Activated CD4-positive, CD25-positive, alpha-beta regulatory T cell treated with anti-CD3 and anti-CD28 coated beads, Interleukin-2, amount 50 U/mL, for 16 hours (primary cell): ENCODE results near the gene UNC5C.

Experiments used
- DNase-seq: peaks from one replicate; pipeline ENCODE4 v3.0.0-alpha.2; 2020; ENCODE audit warnings: low read depth, low spot score

Gene UNC5C

GRCh38 chr4:95402299-95402698, 146.5 kb downstream of the UNC5C start:
- DNase-seq = no peak

GRCh38 chr4:95398217-95398616, 150.6 kb downstream of the UNC5C start:
- DNase-seq = no peak

- DNase-seq = no peak
Observed at GRCh38 chr4:95394752-95395306, 153.9 kb downstream of the UNC5C start.

GRCh38 chr4:95393821-95394220, 155.0 kb downstream of the UNC5C start:
- DNase-seq = no peak

GRCh38 chr4:95388911-95389310, 159.9 kb downstream of the UNC5C start:
- no peak for DNase-seq

- no peak for DNase-seq
Observed at GRCh38 chr4:95387719-95388118, 161.1 kb downstream of the UNC5C start.

DNA sequence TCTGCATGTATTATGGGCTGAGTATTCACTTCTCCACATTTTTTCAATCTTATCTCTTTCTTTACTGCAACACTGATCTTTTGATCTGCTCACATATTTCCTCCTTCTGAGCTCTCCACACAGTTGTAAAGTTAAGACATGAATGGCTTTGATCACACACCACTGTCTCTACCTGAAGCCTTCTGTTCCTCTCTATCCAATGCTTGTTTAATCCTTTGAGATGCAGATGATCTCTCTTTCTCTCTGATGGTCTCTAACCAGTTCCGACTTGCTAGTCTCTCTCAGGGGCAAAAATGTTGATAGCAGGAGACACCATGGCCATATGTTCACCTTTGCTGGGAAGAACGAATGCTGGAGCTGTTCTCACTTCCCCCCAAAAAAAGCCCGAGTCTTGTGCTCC, 162.4 kb downstream of the UNC5C start:
- DNase-seq = no peak

DNA sequence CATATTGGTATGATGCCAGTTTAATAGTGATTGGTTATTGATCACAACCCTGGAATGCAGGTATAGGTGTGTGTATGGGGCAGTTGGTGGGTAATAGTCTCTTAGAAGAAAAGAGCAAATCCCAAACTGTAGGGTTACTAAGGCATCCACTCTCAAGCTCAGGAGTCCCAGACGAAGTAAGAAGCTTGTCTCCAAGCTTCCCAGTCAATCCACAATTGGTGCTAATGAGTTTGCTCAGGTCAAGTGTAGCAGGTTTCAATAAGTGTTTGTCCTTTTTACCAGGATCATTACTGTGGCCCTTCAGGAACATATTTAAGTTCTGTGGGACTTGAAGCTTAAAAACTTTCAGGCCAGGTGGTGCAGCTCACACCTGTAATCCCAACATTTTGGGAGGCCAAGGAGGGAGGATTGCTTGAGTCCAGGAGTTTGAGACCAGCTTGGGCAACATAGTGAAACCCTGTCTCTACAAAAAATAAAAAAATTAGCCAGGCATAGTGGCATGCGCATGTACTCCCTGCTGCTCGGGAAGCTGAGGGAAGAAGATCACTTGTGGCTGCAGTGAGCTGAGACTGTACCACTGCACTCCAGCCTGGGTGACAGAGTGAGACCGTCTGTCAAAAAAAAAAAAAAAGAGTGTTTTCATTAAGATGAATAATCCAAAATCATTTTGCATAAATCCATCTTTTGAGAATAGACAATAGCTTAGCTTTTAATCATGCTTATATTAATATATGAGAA, 166.8 kb downstream of the UNC5C start:
- DNase-seq = no peak

GRCh38 chr4:95379633-95380032, 169.1 kb downstream of the UNC5C start:
- DNase-seq = no peak

DNA sequence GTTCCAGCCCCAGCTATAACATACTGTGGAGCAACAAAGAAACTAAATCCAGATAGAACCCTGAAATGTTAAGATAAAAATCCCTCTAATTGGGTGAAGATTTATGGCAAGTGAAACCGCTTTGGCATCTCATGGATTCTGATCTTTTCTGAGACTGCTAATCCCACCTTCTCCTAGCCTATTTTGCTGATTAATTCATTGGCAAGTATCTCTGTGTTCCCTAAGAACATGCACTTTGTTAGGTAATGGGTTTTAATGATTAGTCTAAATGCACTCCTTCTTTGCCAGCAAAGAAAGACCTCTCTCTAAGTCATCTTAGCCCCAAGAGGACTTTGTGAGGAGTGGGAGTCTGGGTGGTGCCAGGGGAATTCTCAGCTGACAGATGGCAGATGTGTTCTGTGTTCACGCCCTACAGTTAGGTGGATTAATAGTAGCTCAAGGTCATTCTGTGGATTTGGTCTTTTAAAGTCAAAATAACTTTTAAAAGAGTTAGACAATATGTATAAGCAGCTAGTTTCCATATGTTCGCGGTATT, 171.3 kb downstream of the UNC5C start:
- no peak for DNase-seq

DNA sequence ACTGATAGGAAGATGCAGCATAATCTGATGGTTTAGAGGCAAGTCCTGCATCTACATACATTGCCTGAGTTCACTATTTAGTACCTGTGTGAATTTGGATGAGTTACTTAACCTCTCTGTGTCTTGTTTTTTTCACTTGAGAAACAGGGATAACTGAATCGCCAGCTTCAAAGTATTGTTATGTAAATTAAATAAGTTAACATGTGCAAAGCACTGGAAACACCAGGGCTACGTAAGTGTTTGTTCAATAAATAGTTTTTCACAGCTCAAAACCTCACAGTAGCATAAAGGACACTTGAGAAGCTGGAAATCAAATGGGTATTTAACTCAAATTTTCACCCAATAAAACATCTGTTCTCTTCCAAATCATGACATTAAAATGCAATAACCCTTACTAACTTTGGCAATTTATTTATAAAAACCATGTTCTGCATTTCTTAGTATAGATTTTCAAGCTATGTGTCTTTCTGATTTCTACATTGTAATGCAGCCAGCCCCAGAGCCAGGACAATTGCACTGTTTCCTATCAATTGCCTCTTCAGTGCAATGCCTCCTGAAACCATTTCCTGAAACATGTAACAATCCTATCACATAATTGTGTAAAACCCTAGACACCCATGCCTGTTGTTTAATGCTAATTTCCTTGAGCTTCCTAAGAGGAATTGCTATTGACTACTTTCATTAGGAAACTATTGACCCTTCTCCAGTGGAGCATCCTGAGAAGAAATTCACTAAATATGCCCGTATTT, 177.1 kb downstream of the UNC5C start:
- DNase-seq = no peak

DNA sequence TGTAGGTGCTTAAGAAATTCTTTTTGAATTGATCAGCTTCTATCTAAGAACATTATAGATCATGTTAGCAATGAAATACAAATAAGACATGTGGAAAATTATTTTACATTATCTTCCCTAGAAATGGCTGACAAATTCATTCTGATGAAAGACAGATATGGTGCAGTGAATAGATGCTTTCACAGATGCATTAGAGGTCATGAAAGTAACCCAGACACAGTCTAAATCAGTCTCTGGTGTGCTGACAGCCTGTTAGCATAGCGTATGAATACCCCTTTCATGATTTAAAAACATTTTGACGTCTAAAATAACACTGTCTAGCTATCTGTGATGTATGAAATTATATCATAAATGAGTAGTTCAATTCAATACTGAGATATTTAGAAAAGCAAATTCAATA, 180.9 kb downstream of the UNC5C start:
- DNase-seq = no peak

- no peak for DNase-seq
Observed at GRCh38 chr4:95363966-95364365, 184.8 kb downstream of the UNC5C start.

GRCh38 chr4:95363559-95363925, 185.2 kb downstream of the UNC5C start:
- DNase-seq = no peak

DNA sequence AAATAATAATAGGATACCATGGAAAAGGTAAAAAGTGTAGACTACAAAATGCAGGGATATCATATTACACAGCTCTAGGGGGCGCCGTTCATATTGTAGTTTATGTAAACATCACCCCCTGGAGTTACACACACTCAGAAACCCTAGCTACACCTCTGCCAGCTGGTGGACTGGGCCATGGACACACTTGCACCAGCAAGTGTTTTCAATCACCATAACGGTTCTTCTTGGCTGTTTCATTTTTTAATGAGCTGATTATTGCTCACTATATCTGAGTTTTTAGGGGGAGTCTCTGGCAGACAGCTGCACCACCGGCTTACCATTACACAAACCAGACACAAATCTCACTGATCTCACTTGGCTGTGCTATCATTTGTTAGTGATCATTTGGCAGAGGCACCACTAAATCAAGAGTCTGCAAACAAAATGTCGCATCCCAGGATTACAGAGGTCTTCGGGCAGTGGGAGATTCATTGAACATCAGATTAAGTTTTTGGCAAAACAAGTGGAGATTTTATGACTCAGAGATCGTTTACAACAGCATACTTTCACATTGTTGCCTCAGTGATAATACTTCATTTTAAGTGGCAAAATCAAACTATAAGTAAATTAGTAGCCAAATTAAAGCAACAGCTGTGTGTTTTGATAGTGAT, 185.7 kb downstream of the UNC5C start:
- DNase-seq = no peak

DNA sequence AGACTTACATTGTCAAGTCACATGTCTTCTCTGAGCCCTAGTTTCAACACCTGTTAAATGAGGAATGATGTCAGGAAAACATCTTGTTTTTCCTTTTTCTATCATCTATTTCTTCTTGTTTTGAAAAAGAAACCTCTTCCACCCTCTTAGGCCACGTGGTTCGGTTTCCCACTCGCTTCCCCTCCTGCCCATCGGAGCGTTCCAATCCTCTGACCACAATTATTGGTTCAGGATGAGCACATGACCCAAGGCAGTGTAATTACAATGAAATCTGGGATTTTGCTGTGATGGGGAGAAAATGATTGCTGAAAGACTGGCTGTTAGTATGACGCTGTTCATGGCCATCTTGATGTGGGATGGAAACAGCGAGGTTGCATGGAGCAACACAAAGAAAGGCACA, 186.7 kb downstream of the UNC5C start:
- no peak for DNase-seq

DNA sequence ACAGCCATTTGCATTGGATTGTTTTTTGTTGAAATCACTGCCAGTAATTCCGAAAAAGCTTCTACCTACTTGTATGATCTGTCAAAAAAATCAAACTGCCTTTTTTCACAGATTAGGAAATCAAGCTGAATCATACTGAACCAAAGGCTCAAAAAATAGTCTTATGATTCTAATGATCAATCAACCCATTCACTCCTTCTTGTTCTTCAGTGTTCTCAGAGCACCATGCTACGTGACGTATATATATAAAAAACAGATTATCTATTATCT, 187.1 kb downstream of the UNC5C start:
- DNase-seq = no peak

DNA sequence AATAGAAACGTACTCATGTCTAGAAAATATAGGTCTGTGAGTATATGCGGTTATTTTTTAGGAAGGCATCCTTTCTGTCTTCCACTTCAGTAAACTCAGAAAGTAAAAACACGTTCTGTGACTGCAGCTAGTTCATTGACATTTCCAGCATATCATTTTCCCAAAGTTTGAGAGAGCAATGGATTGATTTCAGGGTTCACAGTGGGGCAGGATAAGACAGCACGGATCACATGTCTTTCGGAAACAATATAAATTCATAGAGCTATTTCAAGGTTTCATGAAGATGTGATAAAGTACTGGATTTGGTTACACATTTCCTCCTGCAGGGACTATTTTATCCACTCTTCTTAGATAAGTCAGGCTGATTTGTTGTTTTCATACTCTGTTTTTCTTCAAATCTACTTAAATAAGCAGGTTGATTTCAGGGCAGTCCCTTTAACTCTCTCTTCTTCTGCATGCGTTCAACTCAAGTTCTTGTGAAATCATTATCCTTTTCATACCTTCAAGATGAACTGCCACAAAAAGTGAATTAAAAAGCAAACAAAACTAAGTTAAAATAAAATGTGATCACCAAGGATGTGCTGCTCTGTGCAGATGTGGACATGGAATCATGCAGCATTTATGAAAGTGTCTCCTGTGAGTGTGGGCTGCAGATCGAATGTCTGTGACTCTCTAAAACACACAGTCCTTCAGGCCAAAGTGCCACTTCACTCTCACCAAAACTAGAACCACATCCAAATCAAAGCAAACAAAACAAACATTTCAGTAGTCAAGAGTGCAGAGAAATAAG, 187.7 kb downstream of the UNC5C start:
- no peak for DNase-seq

DNA sequence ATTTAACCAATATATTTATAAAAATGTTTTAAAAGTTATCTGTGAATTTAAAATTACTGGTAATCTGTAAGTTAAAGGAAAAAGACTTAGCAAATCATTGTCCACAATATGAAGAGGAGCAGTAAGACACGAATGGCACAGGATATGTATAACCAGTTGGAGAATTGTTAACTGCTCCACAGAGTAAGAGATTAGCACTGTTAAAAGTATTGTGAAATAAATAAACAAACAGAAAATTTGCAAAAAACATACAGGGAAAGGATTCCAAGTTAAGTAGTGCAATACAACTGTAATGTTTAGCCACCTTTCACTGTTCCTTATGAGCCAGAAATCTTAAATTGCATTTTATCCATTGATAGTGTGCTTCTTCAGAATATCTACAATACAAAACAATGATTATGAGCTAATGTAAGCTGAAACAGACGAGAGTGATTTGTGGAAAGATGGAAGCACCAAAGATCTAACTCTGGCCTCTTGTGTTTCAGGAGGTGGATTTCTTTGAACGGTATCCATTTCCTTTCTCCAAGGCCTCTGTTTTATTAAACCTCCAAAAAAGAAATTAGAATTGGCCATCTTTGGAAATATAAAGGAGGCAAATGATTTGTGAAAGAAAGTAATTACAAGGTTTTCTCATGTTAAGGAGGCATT, 188.4 kb downstream of the UNC5C start:
- no peak for DNase-seq

- DNase-seq = no peak
Observed at GRCh38 chr4:95358421-95358820, 190.4 kb downstream of the UNC5C start.

- DNase-seq = no peak
Observed at GRCh38 chr4:95355021-95355420, 193.8 kb downstream of the UNC5C start.
